ENCODE results near the gene ASAP2.
"Not testable (repeated sequence)": the region's sequence is repeated elsewhere in the genome, so short reads cannot be mapped to it uniquely, and the experiment has no call there.

ASAP2 gene

DNA sequence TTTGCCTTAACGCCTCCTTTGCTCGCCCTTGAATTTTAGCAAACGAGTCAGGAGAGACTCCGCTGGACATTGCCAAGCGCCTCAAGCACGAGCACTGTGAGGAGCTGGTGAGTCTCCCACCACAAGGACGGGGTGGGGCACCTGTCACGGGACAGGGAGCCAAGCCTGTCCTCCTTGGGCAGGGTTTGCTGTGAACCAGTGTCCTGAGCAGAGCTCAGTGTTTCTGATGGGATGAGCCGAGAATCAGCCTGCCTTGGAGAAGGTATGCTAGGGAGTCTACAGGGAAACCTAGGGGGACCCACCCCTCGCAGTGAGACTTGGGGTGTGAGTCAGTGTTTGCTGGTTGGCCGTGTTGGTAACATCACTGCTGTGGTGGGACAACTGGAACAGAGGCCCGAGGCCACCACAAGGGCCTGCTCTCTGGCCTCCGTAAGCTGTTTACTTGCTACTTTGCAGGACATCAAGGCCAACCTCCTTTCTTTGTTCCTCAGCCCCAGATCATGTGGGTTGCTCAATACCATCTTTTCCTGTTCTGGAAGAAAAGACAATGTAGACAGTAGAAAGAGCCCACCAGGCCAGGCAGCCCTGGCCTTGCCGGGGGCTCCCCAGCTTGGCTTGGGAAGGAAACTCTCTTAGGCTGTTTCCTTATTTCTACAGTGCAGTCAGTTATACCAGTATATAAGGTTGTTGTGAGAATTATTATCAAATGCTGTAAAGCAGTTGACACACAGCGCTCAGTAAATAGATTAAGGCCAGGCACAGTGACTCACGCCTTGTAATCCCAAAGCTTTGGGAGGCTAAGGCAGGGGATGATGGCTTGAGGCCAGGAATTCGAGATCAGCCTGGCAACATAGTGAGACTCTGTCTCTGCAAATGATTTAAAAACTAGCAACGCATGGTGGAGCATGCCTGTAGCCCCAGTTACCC lies 174.4 kb downstream of the ASAP2 start:
- ATAC-seq (no peak), DNase-seq (no peak)

DNA sequence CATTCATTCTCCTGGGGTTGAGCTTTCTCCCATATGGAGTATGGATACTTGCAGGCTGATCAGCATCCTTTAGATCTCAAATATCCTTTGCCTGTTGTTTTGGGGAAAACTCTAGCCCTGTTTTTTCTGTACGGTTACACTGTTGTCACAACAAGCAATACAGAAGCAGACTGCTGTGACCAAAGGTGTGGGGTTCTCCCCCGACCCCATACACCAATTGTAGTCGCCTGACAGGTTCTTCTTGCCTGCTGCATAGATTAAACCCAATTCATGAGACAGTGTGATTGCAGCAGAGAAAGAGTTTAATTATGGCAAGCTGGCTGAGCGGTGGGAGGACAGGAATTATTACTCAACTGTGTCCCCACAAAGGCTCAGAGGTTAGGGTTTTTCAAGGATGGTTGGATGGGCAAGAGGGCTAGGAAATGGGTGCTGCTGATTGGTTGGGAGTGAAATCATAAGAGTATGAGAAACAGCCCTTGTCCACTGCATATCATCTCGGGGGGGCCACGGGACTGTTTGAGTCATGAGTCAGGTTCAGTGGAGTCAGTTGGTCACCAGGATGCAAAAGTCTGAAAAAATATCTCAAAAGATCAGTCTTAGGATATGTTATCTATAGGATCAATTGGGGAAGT lies 176.1 kb downstream of the ASAP2 start:
- ATAC-seq, result no peak

DNA sequence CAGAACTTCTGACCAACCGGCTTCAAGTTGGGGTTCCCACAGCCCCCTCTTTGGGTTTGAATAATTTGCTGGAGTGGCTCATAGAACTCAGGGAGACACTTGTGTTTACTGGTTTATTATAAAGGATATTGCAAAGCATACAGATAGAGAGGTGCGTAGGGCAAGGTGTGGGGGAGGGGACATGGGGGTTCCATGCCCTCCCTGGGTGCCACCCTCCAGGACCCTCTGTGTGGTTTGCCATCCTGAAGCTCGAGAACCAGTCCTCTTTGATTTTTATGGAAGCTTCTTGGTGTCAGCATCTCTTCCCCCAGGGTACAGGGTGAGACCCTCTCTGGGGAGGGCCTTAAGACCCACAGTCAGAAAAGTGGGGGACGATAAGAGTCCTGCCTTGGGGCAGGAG lies 177.9 kb downstream of the ASAP2 start:
- DNase-seq (no peak), ATAC-seq (no peak)

More for the DNA sequence above, 176.1 kb downstream of the ASAP2 start:
- no peak for DNase-seq

DNA sequence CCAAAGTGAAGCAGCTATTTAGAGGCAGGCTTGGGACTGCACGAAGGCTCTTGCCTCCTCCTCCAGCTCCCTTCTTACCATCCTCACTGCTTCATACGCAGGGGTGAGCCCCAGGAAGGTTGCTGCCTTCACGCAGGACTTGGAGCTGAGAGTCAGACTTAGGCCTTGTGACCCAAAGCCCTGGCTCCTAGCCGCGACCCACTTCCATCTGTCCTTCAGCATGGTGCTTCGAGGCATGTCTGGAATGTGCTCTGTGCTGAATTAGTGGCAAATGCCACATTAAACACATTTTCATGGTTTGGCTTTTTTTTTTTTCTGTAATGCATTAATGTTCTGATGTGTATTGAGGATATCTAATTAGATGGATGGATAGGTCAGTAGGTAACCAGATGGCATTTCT lies 179.2 kb downstream of the ASAP2 start:
- DNase-seq (no peak), ATAC-seq (no peak)

- ATAC-seq (no peak), DNase-seq (no peak)
Measured at GRCh38 chr2:9388199-9388681, 181.6 kb downstream of the ASAP2 start.

DNA sequence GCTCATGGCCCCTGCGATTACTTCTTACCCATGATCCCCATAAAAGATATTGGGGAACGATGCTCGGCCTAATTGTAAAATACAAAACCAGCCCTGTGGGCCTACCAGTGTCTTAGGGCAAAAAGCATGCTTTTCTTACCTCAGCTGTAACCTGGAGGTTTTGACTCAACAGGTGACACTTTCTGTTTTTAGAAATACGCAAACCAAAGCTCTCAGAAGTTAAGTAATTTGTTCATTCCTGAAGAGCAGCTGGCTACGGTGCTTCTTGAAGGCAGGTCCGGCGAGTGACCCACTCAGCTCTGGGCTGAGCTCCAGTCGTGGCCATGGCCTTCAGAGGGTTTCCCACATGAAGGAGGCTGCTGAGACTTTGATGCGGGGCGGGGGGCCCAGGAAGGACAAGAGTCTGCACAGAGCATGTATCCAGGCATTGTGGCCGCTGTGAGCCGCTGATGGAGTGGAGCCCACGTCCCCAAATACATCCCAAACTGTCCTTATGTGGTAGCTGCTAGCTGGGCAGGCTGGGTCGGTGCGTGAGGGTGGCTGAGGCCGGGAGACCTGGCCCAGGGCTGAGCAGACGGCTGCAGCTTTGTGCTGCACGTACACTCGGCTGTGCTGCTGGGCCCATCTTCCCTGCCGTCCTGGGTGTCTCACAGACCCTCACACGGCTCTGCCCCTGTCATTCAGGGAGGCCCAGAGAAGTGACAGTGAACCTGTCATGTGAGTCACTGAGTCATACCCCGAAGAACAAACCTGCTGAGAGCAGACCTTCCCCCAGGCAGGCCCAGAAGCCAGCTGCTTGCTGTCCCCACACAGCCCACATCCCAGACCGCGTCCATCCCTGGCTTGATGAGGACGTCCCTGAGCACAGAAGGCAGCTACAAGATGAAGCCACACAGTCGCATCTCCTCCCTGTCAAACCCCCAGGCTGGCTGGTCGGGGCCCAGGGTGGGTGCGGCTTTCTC lies 182.6 kb downstream of the ASAP2 start:
- peak; percentile 21 for ATAC-seq
- DNase-seq, result no peak

- no peak for ATAC-seq
- no peak for DNase-seq
Measured at GRCh38 chr2:9390151-9390850, 183.7 kb downstream of the ASAP2 start.

- ATAC-seq (no peak), DNase-seq (no peak)
Measured at GRCh38 chr2:9390991-9391390, 184.4 kb downstream of the ASAP2 start.

DNA sequence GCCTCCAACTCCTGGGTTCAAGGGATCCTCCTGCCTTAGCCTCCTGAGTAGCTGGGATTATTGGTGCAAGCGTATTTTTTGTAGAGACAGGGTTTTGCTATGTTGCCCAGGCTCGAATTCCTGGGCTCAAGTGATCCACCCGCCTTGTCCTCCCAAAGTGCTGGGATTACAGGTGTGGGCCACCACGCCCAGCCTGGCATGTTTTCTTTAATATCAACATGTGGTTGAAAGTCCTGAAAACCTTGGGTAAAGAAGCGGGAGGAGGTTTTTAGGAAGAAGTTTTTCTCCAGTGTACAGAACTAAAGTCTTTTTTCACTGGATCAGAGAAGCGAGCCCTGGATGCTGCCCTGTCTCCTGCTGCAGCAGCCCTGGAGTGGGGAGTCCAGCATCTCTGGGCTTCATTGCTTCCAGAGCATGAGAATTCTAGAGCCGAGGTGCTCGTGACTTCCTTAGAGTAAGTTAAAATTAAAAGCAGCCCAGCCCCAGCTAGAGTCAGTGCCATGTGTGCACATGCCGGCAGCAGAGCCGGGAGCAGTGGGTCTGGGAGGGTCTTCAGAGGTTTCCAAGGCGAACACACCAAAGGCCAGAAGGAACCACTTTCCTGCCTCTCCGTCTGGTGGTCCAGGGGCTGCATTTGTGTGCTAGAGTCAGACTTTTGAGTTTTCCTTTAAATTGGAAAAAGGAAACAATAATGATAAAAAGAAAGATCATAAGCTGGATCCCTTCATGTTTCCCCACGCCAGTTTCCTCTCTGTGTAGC lies 185.5 kb downstream of the ASAP2 start:
- ATAC-seq, result no peak
- DNase-seq, result no peak

DNA sequence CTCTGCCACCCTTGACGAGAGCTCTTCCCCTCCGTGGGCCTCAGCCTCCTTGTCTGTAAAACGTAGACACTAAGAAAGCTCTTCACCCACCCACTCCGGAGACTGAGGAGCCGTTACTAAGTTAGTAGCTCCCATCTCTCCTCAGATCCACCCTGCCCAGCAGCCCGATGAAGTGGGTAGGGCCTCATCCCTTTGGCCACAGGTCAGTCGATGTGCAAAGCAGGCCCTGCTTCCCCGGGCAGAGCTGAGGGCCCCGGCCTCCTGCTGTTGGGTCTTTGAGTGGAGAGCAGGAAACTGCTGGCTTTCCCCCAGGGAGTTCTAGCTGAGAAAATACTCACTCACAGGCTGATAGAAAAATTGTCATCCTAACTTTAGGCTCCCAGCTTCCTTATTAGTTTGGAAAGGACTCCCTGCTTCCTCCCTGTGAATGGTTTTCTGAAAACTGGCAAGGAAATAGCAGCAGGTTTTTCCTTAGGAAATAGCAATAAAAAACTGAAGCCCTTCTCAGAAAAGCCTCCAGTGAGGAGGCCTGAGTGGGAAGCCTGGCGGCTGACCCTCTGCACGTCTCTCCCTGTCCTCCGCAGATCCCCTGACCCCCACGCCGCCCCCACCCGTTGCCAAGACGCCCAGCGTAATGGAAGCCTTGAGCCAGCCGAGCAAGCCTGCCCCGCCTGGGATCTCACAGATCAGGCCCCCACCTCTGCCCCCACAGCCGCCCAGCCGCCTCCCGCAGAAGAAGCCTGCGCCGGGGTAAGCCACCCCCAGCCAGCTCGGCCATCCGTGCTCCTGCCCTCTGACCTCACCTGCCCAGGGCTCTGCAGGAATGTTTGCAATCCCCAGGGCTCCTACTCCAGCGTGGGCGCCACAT lies 186.5 kb downstream of the ASAP2 start:
- no peak for DNase-seq
- ATAC-seq, result no peak

DNA sequence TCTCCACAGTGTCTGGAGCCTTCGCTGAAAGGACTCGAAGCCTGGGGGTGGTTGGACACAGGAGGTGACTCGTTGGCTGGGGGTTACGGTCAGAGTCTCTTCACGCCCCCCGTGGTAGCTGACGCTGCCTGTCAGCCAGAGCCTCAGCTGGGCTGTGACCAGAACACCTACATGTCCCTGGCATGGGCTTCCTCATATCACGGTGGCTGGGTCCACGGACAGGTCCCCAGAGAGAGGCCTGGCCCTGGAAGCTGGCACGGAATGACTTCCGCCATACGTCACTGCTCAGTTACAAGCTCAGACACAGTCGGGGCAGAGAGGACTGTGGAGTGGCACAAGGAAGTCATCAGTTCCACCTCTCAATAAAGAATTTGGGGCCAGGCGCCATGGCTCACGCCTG lies 188.2 kb downstream of the ASAP2 start:
- DNase-seq, result no peak
- no peak for ATAC-seq

DNA sequence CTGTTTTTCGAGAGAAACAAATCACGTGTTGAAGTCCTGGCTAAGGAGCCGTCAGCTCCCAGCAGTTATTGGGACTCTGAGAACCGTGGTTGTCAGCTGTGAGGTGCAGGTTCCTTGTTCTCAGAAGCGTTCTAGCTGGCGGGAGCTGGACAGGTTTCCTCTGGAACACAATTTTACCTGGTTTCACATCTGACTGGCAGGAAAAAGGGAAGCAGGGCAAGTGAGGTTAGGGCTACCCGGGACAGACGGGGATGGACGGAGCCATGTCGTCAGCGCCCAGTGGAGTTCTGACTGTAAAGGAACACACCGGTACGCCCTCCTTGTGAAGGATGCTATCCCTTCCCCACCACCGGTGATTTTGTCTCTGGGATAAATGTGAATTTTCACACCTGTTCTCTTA lies 190.6 kb downstream of the ASAP2 start:
- no peak for ATAC-seq
- DNase-seq, result no peak

DNA sequence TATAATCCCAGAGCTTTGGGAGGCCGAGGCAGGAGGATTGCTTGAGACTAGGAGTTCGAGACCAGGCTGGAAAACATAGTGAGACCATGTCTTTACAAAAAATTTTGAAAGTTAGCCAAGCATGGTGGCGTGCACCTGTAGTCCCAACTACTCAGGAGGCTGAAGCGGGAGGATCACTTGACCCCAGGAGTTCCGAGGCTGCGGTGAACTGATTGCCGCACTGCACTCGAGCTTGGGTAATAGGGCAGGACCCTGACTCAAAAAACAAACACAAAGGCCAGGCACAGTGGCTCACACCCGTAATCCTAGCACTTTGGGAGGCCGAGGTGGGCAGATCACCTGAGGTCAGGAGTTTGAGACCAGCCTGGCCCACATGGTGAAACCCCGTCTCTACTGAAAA lies 191.6 kb downstream of the ASAP2 start:
- not testable (repeated sequence) for ATAC-seq, DNase-seq

DNA sequence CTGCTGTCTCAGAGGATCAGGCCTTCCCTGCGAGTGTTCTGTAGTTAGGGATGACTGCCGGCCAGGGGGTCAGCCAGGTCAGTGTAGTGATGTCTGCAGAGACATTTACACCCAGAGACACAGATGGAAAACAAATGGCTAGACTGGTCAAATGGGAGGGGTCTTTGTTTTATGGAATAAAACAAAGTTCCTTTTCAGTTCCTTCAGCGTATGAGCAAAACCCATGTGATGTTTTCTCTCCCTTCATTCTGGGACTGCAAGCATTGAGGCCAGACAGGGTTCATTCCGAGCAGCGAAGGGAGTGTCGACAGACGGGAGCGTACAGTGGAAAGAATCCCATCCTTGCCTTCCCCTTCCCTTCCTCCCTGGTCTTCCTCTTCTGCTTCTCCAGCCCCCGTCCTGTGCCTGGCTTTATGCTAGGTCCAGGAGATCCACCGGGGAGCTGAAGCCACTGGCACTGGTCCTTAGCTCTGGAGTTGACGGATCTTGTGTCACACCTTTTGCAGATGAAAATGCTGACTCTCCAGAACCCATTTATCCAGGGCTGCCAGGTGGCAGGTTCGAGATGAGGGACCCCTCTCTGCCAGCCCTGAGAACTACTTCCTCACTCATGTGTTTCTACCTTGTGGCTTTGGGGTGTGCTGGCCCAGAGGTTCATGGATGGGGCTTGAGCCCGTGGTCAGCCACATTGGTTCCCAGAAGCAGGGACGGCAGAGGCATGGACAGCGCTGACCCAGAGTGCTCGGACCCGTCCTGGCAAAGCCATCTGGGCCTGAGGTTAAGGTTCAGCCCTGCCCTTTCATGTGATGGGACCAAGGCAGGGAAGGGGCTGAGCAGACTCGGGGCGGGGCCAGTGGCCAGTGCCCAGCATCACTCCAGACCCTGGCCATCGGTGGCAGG lies 192.5 kb downstream of the ASAP2 start:
- no peak for DNase-seq

DNA sequence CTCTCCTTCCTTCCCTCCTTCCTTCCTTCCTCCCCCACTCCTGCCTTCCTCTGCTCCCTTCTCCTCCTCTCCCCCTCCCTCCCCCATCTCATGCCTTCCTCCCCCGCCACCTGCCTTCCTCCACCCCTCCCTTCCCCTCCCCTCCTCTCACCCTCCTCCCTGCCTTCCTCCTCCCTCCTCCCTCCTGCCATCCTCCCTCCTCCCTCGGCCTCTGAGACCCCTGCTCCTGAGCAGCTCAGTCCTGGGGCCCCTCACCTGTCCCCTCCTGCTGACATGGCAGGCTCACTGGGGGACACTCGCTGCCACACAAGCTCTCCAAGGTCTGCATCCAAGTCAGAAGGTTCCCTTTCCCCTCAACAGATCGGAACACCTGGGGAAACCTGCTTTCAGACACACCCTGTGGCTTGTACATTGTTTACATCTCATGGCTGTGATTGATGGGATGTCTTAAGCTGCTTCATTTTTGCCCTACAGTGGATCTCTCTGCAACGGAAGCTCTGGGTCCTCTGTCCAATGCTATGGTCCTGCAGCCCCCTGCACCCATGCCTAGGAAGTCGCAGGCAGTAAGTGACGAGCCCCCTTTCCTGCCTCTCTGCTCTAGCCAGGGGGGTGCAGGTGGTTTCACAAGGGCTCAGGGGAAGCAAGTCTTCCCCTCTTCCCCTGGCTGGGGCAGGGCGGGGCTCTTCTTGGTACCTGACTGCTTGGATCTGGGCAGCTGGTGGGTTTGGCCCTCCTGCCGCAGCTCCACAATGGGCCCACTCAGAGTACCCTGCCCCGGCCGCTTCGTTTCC lies 193.9 kb downstream of the ASAP2 start:
- ATAC-seq (no peak), DNase-seq (no peak)

More for the DNA sequence above, 192.5 kb downstream of the ASAP2 start:
- no peak for ATAC-seq

GRCh38 chr2:9401059-9401547 lies 194.5 kb downstream of the ASAP2 start:
- DNase-seq (no peak), ATAC-seq (no peak)

- no peak for ATAC-seq
- no peak for DNase-seq
Measured at GRCh38 chr2:9401646-9402371, 195.2 kb downstream of the ASAP2 start.
